Naive thymus-derived CD4-positive, alpha-beta T cell (primary cell): ENCODE results near the gene UBAP1L. TPM values are rescaled to one million over a fixed set of nuclear protein-coding genes. Genes with fewer than 3 reads are reported as not detected.
A peak's percentile ranks its signal among the peaks of the same experiment; 100 is the strongest.
"Not testable (repeated sequence)": the region's sequence is repeated elsewhere in the genome, so short reads cannot be mapped to it uniquely, and the experiment has no call there.

Experiments
- ATAC-seq: fragments of 150-1000 bp; cut with Tn5 transposase; 2 replicates; pipeline ENCODE4 v1.10.0; 2021; ENCODE audit warnings: mild to moderate bottlenecking, moderate library complexity
- CTCF ChIA-PET: fragments of 350-600 bp; sonication (Branson Sonifier 250); formaldehyde crosslinking; loops from one replicate; lab custom pipeline; 2021; ENCODE audit warnings: antibody characterized with exemption; lab: Charles Lee
- POLR2A ChIA-PET: fragments of 350-600 bp; sonication (Branson Sonifier 250); formaldehyde crosslinking; loops from one replicate; lab custom pipeline; 2021; ENCODE audit warnings: antibody characterized with exemption, inconsistent platforms; lab: Charles Lee
- DNase-seq, 9 donors: peaks; one replicate each; pipeline versions ENCODE4 v3.0.0 to v3.0.0-alpha.2; 2020 to 2022; ENCODE audit warnings: mixed read lengths in 1 of 9
- H3K27ac ChIP-seq: one replicate; pipeline ENCODE4 v1.7.0; 2013; ENCODE audit warnings: mild to moderate bottlenecking, low read depth, low read length, moderate library complexity
- H3K27me3 ChIP-seq, 2 donors: one replicate each; pipeline ENCODE4 v1.7.0; 2013; ENCODE audit warnings: low read length in 2 of 2, mild to moderate bottlenecking in 2 of 2, moderate library complexity in 2 of 2; ENCODE audit not compliant: control insufficient read depth in 2 of 2, insufficient read depth in 2 of 2
- H3K36me3 ChIP-seq, 3 experiments: 1 replicate in 2 of 3; 2 replicates in 1 of 3; pipeline ENCODE4 v1.7.0; 2013; ENCODE audit warnings: low read length in 3 of 3, mild to moderate bottlenecking in 3 of 3, moderate library complexity in 1 of 3; ENCODE audit not compliant: insufficient read depth in 3 of 3, control insufficient read depth in 2 of 3
- H3K4me1 ChIP-seq, 2 donors: one replicate each; pipeline ENCODE4 v1.7.0; 2013; ENCODE audit warnings: low read length in 2 of 2, mild to moderate bottlenecking in 2 of 2, moderate library complexity in 1 of 2; ENCODE audit not compliant: control insufficient read depth in 2 of 2, insufficient read depth in 2 of 2
- H3K4me3 ChIP-seq: 2 replicates; pipeline ENCODE4 v1.7.0; 2013; ENCODE audit warnings: mild to moderate bottlenecking, low read length
- H3K9me3 ChIP-seq, 3 experiments: 1 replicate in 2 of 3; 2 replicates in 1 of 3; pipeline ENCODE4 v1.7.0; 2013; ENCODE audit warnings: low read length in 3 of 3; ENCODE audit not compliant: control insufficient read depth in 2 of 3
- H3K27ac Mint-ChIP-seq, 9 donors: one replicate each; pipeline ENCODE4 v1.8.0; 2020 to 2022; ENCODE audit warnings: mixed read lengths in 9 of 9, mild to moderate bottlenecking in 8 of 9, moderate library complexity in 5 of 9, inconsistent platforms in 2 of 9
- H3K27me3 Mint-ChIP-seq, 5 donors: one replicate each; pipeline ENCODE4 v1.8.0; 2021 to 2022; ENCODE audit warnings: mixed read lengths in 5 of 5, mild to moderate bottlenecking in 1 of 5
- H3K36me3 Mint-ChIP-seq, 5 donors: one replicate each; pipeline ENCODE4 v1.8.0; 2020 to 2022; ENCODE audit warnings: mixed read lengths in 5 of 5, mild to moderate bottlenecking in 3 of 5, inconsistent platforms in 1 of 5
- H3K4me1 Mint-ChIP-seq, 7 donors: one replicate each; pipeline ENCODE4 v1.8.0; 2020 to 2022; ENCODE audit warnings: mixed read lengths in 7 of 7, mild to moderate bottlenecking in 3 of 7, inconsistent platforms in 1 of 7
- H3K4me3 Mint-ChIP-seq, 10 donors: one replicate each; pipeline ENCODE4 v1.8.0; 2020 to 2022; ENCODE audit warnings: mild to moderate bottlenecking in 10 of 10, mixed read lengths in 10 of 10, moderate library complexity in 6 of 10, inconsistent platforms in 2 of 10
- H3K9me3 Mint-ChIP-seq, 11 donors: one replicate each; pipeline ENCODE4 v1.8.0; 2020 to 2022; ENCODE audit warnings: mixed read lengths in 11 of 11, mild to moderate bottlenecking in 4 of 11, inconsistent platforms in 1 of 11, moderate library complexity in 1 of 11
- intact Hi-C, 2 donors: fragments of 100-400 bp; cut with micrococcal nuclease; formaldehyde crosslinking; loops; one replicate each; pipeline ENCODE4 v1.15.1; 2023
- polyA plus RNA-seq, 2 donors: library from polyadenylated mRNA; unstranded; fragments of 300-500 nt; fragmentation: Illumina TruSeq; gene quantifications; one replicate each; pipeline ENCODE4 v1.2.3, GENCODE V29; 2021
- total RNA-seq, 6 experiments: library from RNA in 5 of 6; stranded (reverse) in 5 of 6; gene quantifications; 1 replicate in 5 of 6; 2 replicates in 1 of 6; pipeline ENCODE4 v1.2.3 and lab custom pipeline; 2021 to 2026

Gene UBAP1L
- total and polyA plus RNA-seq, 7 experiments from 2014 or later, result 0.09 to 17.1 (median 12.1) TPM

DNA sequence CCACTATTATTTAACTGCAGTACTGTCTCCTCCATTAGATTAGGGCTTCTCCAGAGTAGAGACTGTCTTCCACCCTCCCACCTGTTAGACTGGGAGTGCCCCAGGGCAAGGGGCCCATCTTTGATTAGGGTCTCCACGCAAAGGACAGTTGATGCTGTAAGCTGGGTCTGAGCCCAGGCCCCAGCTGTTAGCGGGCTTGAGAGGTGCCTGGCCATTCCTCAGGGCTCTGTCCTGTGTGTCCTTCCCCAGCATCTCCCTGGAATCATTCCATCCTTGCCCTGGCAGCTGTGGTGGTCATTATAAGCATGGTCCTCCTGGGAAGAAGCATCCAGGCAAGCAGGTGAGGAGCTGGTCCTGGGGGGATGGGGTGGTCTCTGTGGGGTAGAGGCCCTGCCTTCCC, 63.7 kb downstream of the UBAP1L start:
- ATAC-seq, result no peak
- H3K27me3 Mint-ChIP-seq, result peaks cover 0 to 10% (median 0%) of the 10 kb centered on the region in 5 donors
- Histone ChIP-seq H3K36me3 (no peaks in the 10 kb centered on the region), H3K27ac (no peak overlapping the region), H3K4me3 (no peak overlapping the region), H3K4me1 (peaks cover 4 to 11% of the 10 kb centered on the region in 2 donors), H3K27me3 (no peaks in the 10 kb centered on the region), H3K9me3 (no peaks in the 10 kb centered on the region)
- ChIA-PET CTCF (no interaction called here), POLR2A (no interaction called here)
- H3K36me3 Mint-ChIP-seq, result no peaks in the 10 kb centered on the region
- DNase-seq, result no peak
- H3K4me3 Mint-ChIP-seq, result peak overlapping the region in 3 of 10 donors; percentile 2 to 54 (median 23)
- intact Hi-C loops, result no loop called here
- no peaks in the 10 kb centered on the region for H3K9me3 Mint-ChIP-seq
- H3K4me1 Mint-ChIP-seq, result peaks cover 0 to 21% (median 15%) of the 10 kb centered on the region in 7 donors
- H3K27ac Mint-ChIP-seq, result peak overlapping the region in 3 of 9 donors; percentile 22 to 59 (median 42)

- no peak for ATAC-seq
- no peaks in the 10 kb centered on the region for H3K36me3 Mint-ChIP-seq
- peak overlapping the region in 6 of 9 donors; percentile 4 to 80 (median 72) for H3K27ac Mint-ChIP-seq
- ChIA-PET POLR2A (no interaction called here), CTCF (no interaction called here)
- intact Hi-C loops, result no loop called here
- no peaks in the 10 kb centered on the region for H3K9me3 Mint-ChIP-seq
- Histone ChIP-seq H3K4me1 (peaks cover 4 to 11% of the 10 kb centered on the region in 2 donors), H3K4me3 (no peak overlapping the region), H3K27ac (no peak overlapping the region), H3K9me3 (no peaks in the 10 kb centered on the region), H3K36me3 (no peaks in the 10 kb centered on the region), H3K27me3 (no peaks in the 10 kb centered on the region)
- peaks cover 0 to 18% (median 13%) of the 10 kb centered on the region in 7 donors for H3K4me1 Mint-ChIP-seq
- peak overlapping the region in 8 of 10 donors; percentile 1 to 88 (median 68) for H3K4me3 Mint-ChIP-seq
- no peak for DNase-seq
- H3K27me3 Mint-ChIP-seq, result peaks cover 0 to 10% (median 0%) of the 10 kb centered on the region in 5 donors
Observed at GRCh38 chr15:65050270-65050669, 64.7 kb downstream of the UBAP1L start.

GRCh38 chr15:65049418-65049840, 65.6 kb downstream of the UBAP1L start:
- Mint-ChIP-seq H3K4me3 (peak overlapping the region; percentile 63 to 88 (median 74)), H3K4me1 (peaks cover 0 to 18% (median 12%) of the 10 kb centered on the region in 7 donors), H3K27me3 (peaks cover 0 to 10% (median 0%) of the 10 kb centered on the region in 5 donors), H3K27ac (peak overlapping the region in 7 of 9 donors; percentile 10 to 80 (median 63)), H3K36me3 (no peaks in the 10 kb centered on the region), H3K9me3 (no peaks in the 10 kb centered on the region)
- Histone ChIP-seq H3K27me3 (no peaks in the 10 kb centered on the region), H3K36me3 (no peaks in the 10 kb centered on the region), H3K27ac (no peak overlapping the region), H3K4me3 (peak overlapping the region; percentile 62), H3K9me3 (no peaks in the 10 kb centered on the region), H3K4me1 (peaks cover 4 to 11% of the 10 kb centered on the region in 2 donors)
- ATAC-seq, result peak; percentile 99
- POLR2A ChIA-PET, result no interaction called here
- CTCF ChIA-PET, result no interaction called here
- intact Hi-C loops, result loop anchor here in 1 of 2 donors (1.0 to 2.0 kb wide), 2 partner anchors 21 to 237 kb away; partner anchors contain the start of genes MTFMT and PARP16
- DNase-seq, result peak; percentile 59 to 89 (median 83)

DNA sequence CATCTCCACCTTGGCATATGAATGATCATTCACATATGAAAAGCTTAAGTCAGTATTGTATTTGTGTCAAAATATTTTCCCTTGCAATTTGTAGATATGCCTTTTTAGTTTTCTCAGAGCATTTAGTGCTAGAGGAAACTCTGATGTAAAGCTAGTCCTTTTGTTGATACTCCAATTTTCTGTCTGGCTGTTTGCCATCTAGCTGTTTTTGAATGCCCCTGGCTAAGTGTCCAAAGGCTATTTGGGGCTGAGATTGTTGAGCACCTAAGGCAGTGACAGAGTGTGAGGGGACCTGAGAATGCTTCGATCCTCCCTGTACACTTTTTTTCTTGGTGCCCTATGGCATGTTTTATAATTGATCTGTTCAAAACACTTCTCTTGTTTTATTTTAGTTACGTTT, 66.8 kb downstream of the UBAP1L start:
- peak overlapping the region in 1 of 9 donors; percentile 60 for H3K27ac Mint-ChIP-seq
- H3K9me3 ChIP-seq, result no peaks in the 10 kb centered on the region
- intact Hi-C loops, result loop anchor here in 1 of 2 donors (2.0 kb wide), 1 partner anchor 19 kb away; the partner anchor contains the start of gene MTFMT
- no peak overlapping the region for H3K4me3 Mint-ChIP-seq
- CTCF ChIA-PET, result interaction anchor here (0.7 kb wide), 1 partner anchor 1286 kb away, joined by 7 read pairs; no protein-coding TSS in a partner anchor
- H3K4me1 Mint-ChIP-seq, result peaks cover 0 to 18% (median 12%) of the 10 kb centered on the region in 7 donors
- H3K36me3 Mint-ChIP-seq, result no peaks in the 10 kb centered on the region
- DNase-seq, result no peak
- POLR2A ChIA-PET, result no interaction called here
- no peak for ATAC-seq
- H3K27me3 ChIP-seq, result no peaks in the 10 kb centered on the region
- H3K27ac ChIP-seq, result no peak overlapping the region
- no peak overlapping the region for H3K4me3 ChIP-seq
- H3K36me3 ChIP-seq, result no peaks in the 10 kb centered on the region
- H3K9me3 Mint-ChIP-seq, result no peaks in the 10 kb centered on the region
- peaks cover 4 to 11% of the 10 kb centered on the region in 2 donors for H3K4me1 ChIP-seq
- H3K27me3 Mint-ChIP-seq, result peaks cover 0 to 10% (median 4%) of the 10 kb centered on the region in 5 donors

GRCh38 chr15:65044724-65045481, 70.1 kb downstream of the UBAP1L start, which contains the start of gene SLC51B:
TSS of gene SLC51B (plus strand) at chr15:65045387. CDS start at chr15:65050005, 4,618 bp downstream.
- Histone ChIP-seq H3K27ac (no peak within 1 kb of the TSS), H3K9me3 (no peaks in the 10 kb centered on the region), H3K36me3 (no peaks in the 10 kb centered on the region), H3K4me1 (peaks cover 4 to 10% of the 10 kb centered on the region in 2 donors), H3K27me3 (no peaks in the 10 kb centered on the region), H3K4me3 (no peak within 1 kb of the TSS)
- Mint-ChIP-seq H3K4me1 (peaks cover 0 to 13% (median 9%) of the 10 kb centered on the region in 7 donors), H3K36me3 (no peaks in the 10 kb centered on the region), H3K27me3 (peaks cover 0 to 16% (median 4%) of the 10 kb centered on the region in 5 donors), H3K4me3 (no peak within 1 kb of the TSS), H3K9me3 (no peaks in the 10 kb centered on the region), H3K27ac (no peak within 1 kb of the TSS)
- no peak for ATAC-seq
- no peak for DNase-seq
- POLR2A ChIA-PET, result no interaction called here
- CTCF ChIA-PET, result no interaction called here
- intact Hi-C loops, result no loop called here

DNA sequence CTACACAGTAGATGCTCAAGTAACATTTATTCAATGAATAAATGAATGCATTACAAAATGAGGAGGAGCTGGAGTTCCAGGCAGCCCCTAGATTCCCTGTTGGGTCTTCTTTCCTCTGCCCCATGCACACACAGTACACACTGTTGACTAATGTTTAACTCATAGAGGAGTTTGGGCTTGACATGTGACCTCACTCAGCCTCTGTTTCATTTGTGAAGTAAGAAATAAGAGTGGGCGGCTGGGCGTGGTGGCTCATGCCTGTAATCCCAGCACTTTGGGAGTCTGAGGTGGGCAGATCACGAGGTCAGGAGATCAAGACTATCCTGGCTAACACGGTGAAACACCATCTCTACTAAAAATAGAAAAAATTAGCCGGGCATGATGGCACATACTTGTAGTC, 70.8 kb downstream of the UBAP1L start:
- ATAC-seq, H3K4me1 ChIP-seq: not testable (repeated sequence)

More for the DNA sequence above, 70.8 kb downstream of the UBAP1L start:
- H3K4me1 Mint-ChIP-seq, H3K9me3 Mint-ChIP-seq, H3K27me3 ChIP-seq, CTCF ChIA-PET, intact Hi-C loops, POLR2A ChIA-PET, H3K27ac Mint-ChIP-seq, H3K4me3 ChIP-seq, H3K36me3 Mint-ChIP-seq, H3K9me3 ChIP-seq, H3K4me3 Mint-ChIP-seq, DNase-seq, H3K27ac ChIP-seq, H3K36me3 ChIP-seq: not testable (repeated sequence)
- H3K27me3 Mint-ChIP-seq, result peaks cover 0 to 12% (median 4%) of the 10 kb centered on the region in 5 donors
